ENCODE data around the gene TTC7B.

GRCh38 chr14:90533591-90534021 lies 282.6 kb downstream of the TTC7B start:
- TF ChIP-seq FOXA3 (CRISPR knock-in tag; IDR thresholded peaks at IDR 0.05) (no peak), ZNF484 (CRISPR knock-in tag; IDR thresholded peaks at IDR 0.05; ENCODE audit: borderline replicate concordance, low read depth) (no peak), HDAC6 (IDR thresholded peaks at IDR 0.05; ENCODE audit: low read depth, low read length) (no peak)
- TF ChIP-seq, protein P1, sequence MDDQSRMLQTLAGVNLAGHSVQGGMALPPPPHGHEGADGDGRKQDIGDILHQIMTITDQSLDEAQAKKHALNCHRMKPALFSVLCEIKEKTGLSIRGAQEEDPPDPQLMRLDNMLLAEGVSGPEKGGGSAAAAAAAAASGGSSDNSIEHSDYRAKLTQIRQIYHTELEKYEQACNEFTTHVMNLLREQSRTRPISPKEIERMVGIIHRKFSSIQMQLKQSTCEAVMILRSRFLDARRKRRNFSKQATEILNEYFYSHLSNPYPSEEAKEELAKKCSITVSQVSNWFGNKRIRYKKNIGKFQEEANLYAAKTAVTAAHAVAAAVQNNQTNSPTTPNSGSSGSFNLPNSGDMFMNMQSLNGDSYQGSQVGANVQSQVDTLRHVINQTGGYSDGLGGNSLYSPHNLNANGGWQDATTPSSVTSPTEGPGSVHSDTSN (CRISPR knock-in tag; IDR thresholded peaks at IDR 0.05; ENCODE audit: borderline replicate concordance), result no peak
- TF ChIP-seq, protein P2, sequence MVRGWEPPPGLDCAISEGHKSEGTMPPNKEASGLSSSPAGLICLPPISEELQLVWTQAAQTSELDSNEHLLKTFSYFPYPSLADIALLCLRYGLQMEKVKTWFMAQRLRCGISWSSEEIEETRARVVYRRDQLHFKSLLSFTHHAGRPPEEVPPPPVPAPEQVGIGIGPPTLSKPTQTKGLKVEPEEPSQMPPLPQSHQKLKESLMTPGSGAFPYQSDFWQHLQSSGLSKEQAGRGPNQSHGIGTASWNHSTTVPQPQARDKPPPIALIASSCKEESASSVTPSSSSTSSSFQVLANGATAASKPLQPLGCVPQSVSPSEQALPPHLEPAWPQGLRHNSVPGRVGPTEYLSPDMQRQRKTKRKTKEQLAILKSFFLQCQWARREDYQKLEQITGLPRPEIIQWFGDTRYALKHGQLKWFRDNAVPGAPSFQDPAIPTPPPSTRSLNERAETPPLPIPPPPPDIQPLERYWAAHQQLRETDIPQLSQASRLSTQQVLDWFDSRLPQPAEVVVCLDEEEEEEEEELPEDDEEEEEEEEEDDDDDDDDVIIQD (CRISPR knock-in tag; IDR thresholded peaks at IDR 0.05; ENCODE audit: low read depth), result no peak
- TF ChIP-seq, protein P3, sequence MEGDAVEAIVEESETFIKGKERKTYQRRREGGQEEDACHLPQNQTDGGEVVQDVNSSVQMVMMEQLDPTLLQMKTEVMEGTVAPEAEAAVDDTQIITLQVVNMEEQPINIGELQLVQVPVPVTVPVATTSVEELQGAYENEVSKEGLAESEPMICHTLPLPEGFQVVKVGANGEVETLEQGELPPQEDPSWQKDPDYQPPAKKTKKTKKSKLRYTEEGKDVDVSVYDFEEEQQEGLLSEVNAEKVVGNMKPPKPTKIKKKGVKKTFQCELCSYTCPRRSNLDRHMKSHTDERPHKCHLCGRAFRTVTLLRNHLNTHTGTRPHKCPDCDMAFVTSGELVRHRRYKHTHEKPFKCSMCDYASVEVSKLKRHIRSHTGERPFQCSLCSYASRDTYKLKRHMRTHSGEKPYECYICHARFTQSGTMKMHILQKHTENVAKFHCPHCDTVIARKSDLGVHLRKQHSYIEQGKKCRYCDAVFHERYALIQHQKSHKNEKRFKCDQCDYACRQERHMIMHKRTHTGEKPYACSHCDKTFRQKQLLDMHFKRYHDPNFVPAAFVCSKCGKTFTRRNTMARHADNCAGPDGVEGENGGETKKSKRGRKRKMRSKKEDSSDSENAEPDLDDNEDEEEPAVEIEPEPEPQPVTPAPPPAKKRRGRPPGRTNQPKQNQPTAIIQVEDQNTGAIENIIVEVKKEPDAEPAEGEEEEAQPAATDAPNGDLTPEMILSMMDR (CRISPR knock-in tag; IDR thresholded peaks at IDR 0.05), result no peak
